GM12874 (cell line): Measurements from ENCODE around the gene BBX.

Experiments used
- CTCF ChIP-seq: IDR thresholded peaks from 2 replicates; pipeline ENCODE4 v1.5.1; 2011; ENCODE audit warnings: low read depth, mild to moderate bottlenecking, control low read depth, low read length, moderate library complexity; ENCODE audit not compliant: insufficient read depth

BBX gene

GRCh38 chr3:107592073-107592472 is 69.3 kb downstream of the BBX start:
- TF ChIP-seq CTCF: no peak

- no peak for TF ChIP-seq CTCF
Measured at GRCh38 chr3:107594870-107595269, 72.1 kb downstream of the BBX start.

GRCh38 chr3:107596639-107597038 is 73.9 kb downstream of the BBX start:
- TF ChIP-seq CTCF: no peak

GRCh38 chr3:107598926-107599771 is 76.4 kb downstream of the BBX start:
- no peak for TF ChIP-seq CTCF

- no peak for TF ChIP-seq CTCF
Measured at GRCh38 chr3:107599772-107600145, 77.0 kb downstream of the BBX start.

GRCh38 chr3:107600780-107601179 is 78.0 kb downstream of the BBX start:
- TF ChIP-seq CTCF: no peak

- TF ChIP-seq CTCF: no peak
Measured at GRCh38 chr3:107604057-107604822, 81.5 kb downstream of the BBX start.
